K562 (cell line): ENCODE data around the gene TNIP1.
A peak's percentile ranks its signal among the peaks of the same experiment; 100 is the strongest.

Experiments used
- ADNP ChIP-seq: fragments of 200-800 bp; sonication (Bioruptor generic); IDR thresholded peaks from 2 replicates; pipeline ENCODE4 v1.6.1; 2016; ENCODE audit warnings: missing genetic modification characterization, missing compliant biosample characterization
- ARNT ChIP-seq, 2 experiments: fragments of 450-650 bp; IDR thresholded peaks; 2 replicates each; pipeline ENCODE4 v1.6.1; 2016; ENCODE audit warnings: mild to moderate bottlenecking in 1 of 2
- CREB1 ChIP-seq, 2 experiments: sonication (generic) in 1 of 2; formaldehyde crosslinking in 1 of 2; IDR thresholded peaks; 2 replicates each; pipeline versions ENCODE4 v1.6.1 to v1.8.0; 2012 to 2022; ENCODE audit warnings: inconsistent platforms in 1 of 2, mild to moderate bottlenecking in 1 of 2, missing genetic modification reagents in 1 of 2, moderate library complexity in 1 of 2
- ELF1 ChIP-seq: fragments of 200-800 bp; sonication (Bioruptor generic); IDR thresholded peaks from 2 replicates; pipeline ENCODE4 v1.6.1; 2016; ENCODE audit warnings: missing genetic modification characterization, missing compliant biosample characterization
- HINFP ChIP-seq: fragments of 450-650 bp; conservative IDR thresholded peaks from 2 replicates; pipeline ENCODE4 v1.6.1; 2016; ENCODE audit warnings: missing genetic modification characterization, low read depth, mild to moderate bottlenecking, control low read depth, missing compliant biosample characterization
- OTX1 ChIP-seq: fragments of 450-650 bp; formaldehyde crosslinking; IDR thresholded peaks from 2 replicates; pipeline ENCODE4 v1.4.0; 2022; ENCODE audit warnings: mild to moderate bottlenecking
- SREBF1 ChIP-seq: fragments of 150-350 bp; IDR thresholded peaks from 2 replicates; pipeline ENCODE4 v1.6.1; 2014; ENCODE audit warnings: antibody characterized with exemption, low read depth, low read length, borderline replicate concordance
- YY1 ChIP-seq, 3 experiments: IDR thresholded peaks; 2 replicates each; pipeline ENCODE4 v1.6.1; 2011; ENCODE audit warnings: low read length in 2 of 3, mild to moderate bottlenecking in 2 of 3, moderate library complexity in 2 of 3, borderline replicate concordance in 1 of 3, control low read depth in 1 of 3, low read depth in 1 of 3; ENCODE audit not compliant: insufficient read depth in 3 of 3, insufficient replicate concordance in 2 of 3, control insufficient read depth in 1 of 3, insufficient read length in 1 of 3; ENCODE audit errors: extremely low read depth in 1 of 3
- ZNF766 ChIP-seq: fragments of 200-800 bp; sonication (Bioruptor generic); conservative IDR thresholded peaks from 2 replicates; pipeline ENCODE4 v1.6.1; 2016; ENCODE audit warnings: missing genetic modification characterization, missing compliant biosample characterization
- TF ChIP-seq, protein P1 (sequence below): sonication (generic); formaldehyde crosslinking; IDR thresholded peaks from 2 replicates; pipeline ENCODE4 v1.5.0; 2020; ENCODE audit warnings: missing genetic modification reagents

GRCh38 chr5:151101151-151101550 is 20.3 kb upstream of the TNIP1 start:
- TF ChIP-seq CREB1 (IDR thresholded peaks at IDR 0.05) (no peak), CREB1 (CRISPR knock-in tag; IDR thresholded peaks at IDR 0.05) (no peak), HINFP (tag) (no peak), ELF1 (tag) (no peak), ADNP (tag) (no peak), ZNF766 (peak; percentile 47; the same call in 1 of the 2 replicates), OTX1 (CRISPR knock-in tag) (no peak), ARNT (IDR thresholded peaks at IDR 0.05) (no peak), SREBF1 (no peak), YY1 (IDR thresholded peaks at IDR 0.05; ENCODE audit: borderline replicate concordance in 1 of 3, control insufficient read depth in 1 of 3, extremely low read depth in 1 of 3, insufficient read depth in 3 of 3, insufficient read length in 1 of 3, insufficient replicate concordance in 2 of 3, low read depth in 1 of 3, low read length in 2 of 3) (no peak)
- TF ChIP-seq, protein P1, sequence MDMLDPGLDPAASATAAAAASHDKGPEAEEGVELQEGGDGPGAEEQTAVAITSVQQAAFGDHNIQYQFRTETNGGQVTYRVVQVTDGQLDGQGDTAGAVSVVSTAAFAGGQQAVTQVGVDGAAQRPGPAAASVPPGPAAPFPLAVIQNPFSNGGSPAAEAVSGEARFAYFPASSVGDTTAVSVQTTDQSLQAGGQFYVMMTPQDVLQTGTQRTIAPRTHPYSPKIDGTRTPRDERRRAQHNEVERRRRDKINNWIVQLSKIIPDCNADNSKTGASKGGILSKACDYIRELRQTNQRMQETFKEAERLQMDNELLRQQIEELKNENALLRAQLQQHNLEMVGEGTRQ (CRISPR knock-in tag), result no peak
